MG63 (cell line): ENCODE data around the gene ZNF282. TPM values are rescaled to one million over a fixed set of nuclear protein-coding genes. Genes with fewer than 3 reads are reported as not detected.

Source experiments
- DNase-seq: peaks from one replicate; pipeline ENCODE4 v3.0.0-alpha.2; 2020
- H3K27me3 ChIP-seq: fragments of 250-450 bp; sonication (Bioruptor Pico); 2 replicates; pipeline ENCODE4 v1.5.1; 2020; ENCODE audit warnings: mild to moderate bottlenecking, moderate library complexity
- H3K36me3 ChIP-seq: fragments of 250-450 bp; sonication (Bioruptor Pico); 2 replicates; pipeline ENCODE4 v1.5.1; 2020; ENCODE audit warnings: mild to moderate bottlenecking, moderate library complexity
- H3K4me3 ChIP-seq: fragments of 250-450 bp; sonication (Bioruptor Pico); 2 replicates; pipeline ENCODE4 v1.5.1; 2020; ENCODE audit warnings: mild to moderate bottlenecking, moderate library complexity
- H3K9me3 ChIP-seq: fragments of 250-450 bp; sonication (Bioruptor Pico); 2 replicates; pipeline ENCODE4 v1.5.1; 2020; ENCODE audit warnings: mild to moderate bottlenecking, moderate library complexity
- total RNA-seq: library from RNA; depleted of rRNA; stranded (reverse); fragments of >200 nt; shearing (Covaris generic); gene quantifications from 2 replicates; pipeline ENCODE4 v1.2.3, GENCODE V29; 2014; ENCODE audit warnings: low replicate concordance

ZNF282 gene
- total RNA-seq, 1 experiment from 2014 or later, result 10.8 TPM

- no peaks in the 10 kb centered on the region for H3K27me3 ChIP-seq
Observed at GRCh38 chr7:149180722-149181449, 14.5 kb upstream of the ZNF282 start.

GRCh38 chr7:149181450-149181790 lies 13.9 kb upstream of the ZNF282 start:
- no peak for DNase-seq

More at GRCh38 chr7:149180722-149181449, 14.5 kb upstream of the ZNF282 start:
- Histone ChIP-seq H3K4me3 (no peak overlapping the region), H3K9me3 (no peaks in the 10 kb centered on the region), H3K36me3 (peaks cover 27% of the 10 kb centered on the region)
- no peak for DNase-seq

GRCh38 chr7:149184274-149184673 lies 11.1 kb upstream of the ZNF282 start:
- Histone ChIP-seq H3K4me3 (no peak overlapping the region), H3K36me3 (peaks cover 17% of the 10 kb centered on the region), H3K27me3 (no peaks in the 10 kb centered on the region), H3K9me3 (no peaks in the 10 kb centered on the region)
- no peak for DNase-seq

More at GRCh38 chr7:149181450-149181790, 13.9 kb upstream of the ZNF282 start:
- no peaks in the 10 kb centered on the region for H3K27me3 ChIP-seq
- no peaks in the 10 kb centered on the region for H3K9me3 ChIP-seq
- no peak overlapping the region for H3K4me3 ChIP-seq
- H3K36me3 ChIP-seq, result peaks cover 26% of the 10 kb centered on the region

GRCh38 chr7:149188213-149188612 lies 7.1 kb upstream of the ZNF282 start:
- H3K27me3 ChIP-seq, result no peaks in the 10 kb centered on the region
- DNase-seq, result no peak
- H3K4me3 ChIP-seq, result no peak overlapping the region

GRCh38 chr7:149188637-149189259 lies 6.6 kb upstream of the ZNF282 start:
- Histone ChIP-seq H3K4me3 (no peak overlapping the region), H3K36me3 (no peaks in the 10 kb centered on the region), H3K27me3 (no peaks in the 10 kb centered on the region), H3K9me3 (no peaks in the 10 kb centered on the region)
- no peak for DNase-seq

More at GRCh38 chr7:149188213-149188612, 7.1 kb upstream of the ZNF282 start:
- Histone ChIP-seq H3K9me3 (no peaks in the 10 kb centered on the region), H3K36me3 (no peaks in the 10 kb centered on the region)

- H3K36me3 ChIP-seq, result no peaks in the 10 kb centered on the region; the same call in 1 of the 2 replicates
- no peak overlapping the region for H3K4me3 ChIP-seq
- H3K9me3 ChIP-seq, result no peaks in the 10 kb centered on the region
- DNase-seq, result no peak
- H3K27me3 ChIP-seq, result no peaks in the 10 kb centered on the region
Observed at GRCh38 chr7:149191851-149192250, 3.5 kb upstream of the ZNF282 start.

- Histone ChIP-seq H3K36me3 (peaks cover 11% of the 10 kb centered on the region), H3K9me3 (no peaks in the 10 kb centered on the region), H3K27me3 (no peaks in the 10 kb centered on the region), H3K4me3 (peak overlapping the region; percentile 75)
- DNase-seq, result no peak
Observed at GRCh38 chr7:149194799-149195179, 557 bp upstream of the ZNF282 start.

GRCh38 chr7:149196151-149196704 lies 882 bp downstream of the ZNF282 start:
- H3K36me3 ChIP-seq, result peaks cover 25% of the 10 kb centered on the region
- peak overlapping the region; percentile 62 for H3K4me3 ChIP-seq
- no peaks in the 10 kb centered on the region for H3K27me3 ChIP-seq
- H3K9me3 ChIP-seq, result no peaks in the 10 kb centered on the region
- DNase-seq, result peak; percentile 2

GRCh38 chr7:149196705-149197171 lies 1.4 kb downstream of the ZNF282 start:
- peak; percentile 11 for DNase-seq
- H3K27me3 ChIP-seq, result no peaks in the 10 kb centered on the region
- H3K4me3 ChIP-seq, result peak overlapping the region; percentile 62
- no peaks in the 10 kb centered on the region for H3K9me3 ChIP-seq
- peaks cover 28% of the 10 kb centered on the region for H3K36me3 ChIP-seq

- H3K36me3 ChIP-seq, result peaks cover 32% of the 10 kb centered on the region
- no peak for DNase-seq
- H3K9me3 ChIP-seq, result no peaks in the 10 kb centered on the region
- H3K27me3 ChIP-seq, result no peaks in the 10 kb centered on the region
- H3K4me3 ChIP-seq, result no peak overlapping the region
Observed at GRCh38 chr7:149197675-149198074, 2.3 kb downstream of the ZNF282 start.

GRCh38 chr7:149198161-149198816 lies 2.9 kb downstream of the ZNF282 start:
- H3K36me3 ChIP-seq, result peaks cover 36% of the 10 kb centered on the region
- DNase-seq, result no peak
- H3K27me3 ChIP-seq, result no peaks in the 10 kb centered on the region
- no peaks in the 10 kb centered on the region for H3K9me3 ChIP-seq
- no peak overlapping the region for H3K4me3 ChIP-seq

GRCh38 chr7:149199234-149199995 lies 4.1 kb downstream of the ZNF282 start:
- Histone ChIP-seq H3K36me3 (peaks cover 42% of the 10 kb centered on the region), H3K27me3 (no peaks in the 10 kb centered on the region), H3K9me3 (no peaks in the 10 kb centered on the region), H3K4me3 (no peak overlapping the region)
- no peak for DNase-seq

GRCh38 chr7:149202831-149203231 lies 7.5 kb downstream of the ZNF282 start:
- Histone ChIP-seq H3K27me3 (no peaks in the 10 kb centered on the region), H3K36me3 (peaks cover 47% of the 10 kb centered on the region), H3K4me3 (no peak overlapping the region), H3K9me3 (no peaks in the 10 kb centered on the region)
- peak; percentile 31 for DNase-seq

GRCh38 chr7:149205690-149206381 lies 10.5 kb downstream of the ZNF282 start:
- peaks cover 42% of the 10 kb centered on the region for H3K36me3 ChIP-seq
- no peaks in the 10 kb centered on the region for H3K27me3 ChIP-seq
- H3K9me3 ChIP-seq, result no peaks in the 10 kb centered on the region
- no peak overlapping the region for H3K4me3 ChIP-seq
- no peak for DNase-seq

- Histone ChIP-seq H3K9me3 (no peaks in the 10 kb centered on the region), H3K27me3 (no peaks in the 10 kb centered on the region), H3K4me3 (no peak overlapping the region), H3K36me3 (peaks cover 40% of the 10 kb centered on the region)
- no peak for DNase-seq
Observed at GRCh38 chr7:149207324-149208035, 12.1 kb downstream of the ZNF282 start.
